HG02852 (cell line): ENCODE results near the gene ACSL3.
A peak's percentile ranks its signal among the peaks of the same experiment; 100 is the strongest.
"Not testable (repeated sequence)": the region's sequence is repeated elsewhere in the genome, so short reads cannot be mapped to it uniquely, and the experiment has no call there.

ENCODE experiments used
- ATAC-seq: cut with Tn5 transposase; IDR thresholded peaks from one replicate; pipeline ENCODE4 v1.9.1; 2021; ENCODE audit warnings: mild to moderate bottlenecking, moderate library complexity; ENCODE audit not compliant: unreplicated experiment

The ACSL3 gene

GRCh38 chr2:222851956-222852617, 8.7 kb upstream of the ACSL3 start:
- no peak for ATAC-seq

- ATAC-seq = no peak
Observed at GRCh38 chr2:222854773-222855700, 5.8 kb upstream of the ACSL3 start.

- no peak for ATAC-seq
Observed at GRCh38 chr2:222859786-222860612, 837 bp upstream of the ACSL3 start.

GRCh38 chr2:222861411-222862105, 722 bp downstream of the ACSL3 start:
- ATAC-seq = peak; percentile 33

- ATAC-seq = no peak
Observed at GRCh38 chr2:222862106-222862908, 1.5 kb downstream of the ACSL3 start.

GRCh38 chr2:222862909-222863544, 2.2 kb downstream of the ACSL3 start:
- no peak for ATAC-seq

GRCh38 chr2:222864296-222864695, 3.5 kb downstream of the ACSL3 start:
- ATAC-seq = no peak

GRCh38 chr2:222865301-222865700, 4.5 kb downstream of the ACSL3 start:
- no peak for ATAC-seq

- ATAC-seq = no peak
Observed at GRCh38 chr2:222866358-222866960, 5.6 kb downstream of the ACSL3 start.

- not testable (repeated sequence) for ATAC-seq
Observed at GRCh38 chr2:222868560-222869251, 7.9 kb downstream of the ACSL3 start.

- no peak for ATAC-seq
Observed at GRCh38 chr2:222869252-222869560, 8.4 kb downstream of the ACSL3 start.

GRCh38 chr2:222871291-222871690, 10.5 kb downstream of the ACSL3 start:
- ATAC-seq = no peak

- no peak for ATAC-seq
Observed at GRCh38 chr2:222872551-222872950, 11.7 kb downstream of the ACSL3 start.

- ATAC-seq = no peak
Observed at GRCh38 chr2:222875482-222875881, 14.6 kb downstream of the ACSL3 start.

GRCh38 chr2:222876947-222877346, 16.1 kb downstream of the ACSL3 start:
- no peak for ATAC-seq

- no peak for ATAC-seq
Observed at GRCh38 chr2:222877556-222878300, 16.9 kb downstream of the ACSL3 start.

GRCh38 chr2:222878301-222878876, 17.6 kb downstream of the ACSL3 start:
- no peak for ATAC-seq
